ENCODE data around the gene AKT2. TPM values are rescaled to one million over a fixed set of nuclear protein-coding genes. Genes with fewer than 3 reads are reported as not detected.

AKT2 gene
- total and polyA plus RNA-seq, 5 donors, result 94.9 to 131 (median 124) TPM

- peak in 1 of 3 donors; percentile 14 for DNase-seq
- intact Hi-C loops (cut with DNase I), result no loop called here
- Histone ChIP-seq H3K27me3 (ENCODE audit: control insufficient read depth, insufficient read depth) (no peaks in the 10 kb centered on the region), H3K9me3 (ENCODE audit: control insufficient read depth, low read length) (no peaks in the 10 kb centered on the region), H3K27ac (ENCODE audit: low read length) (no peak overlapping the region), H3K4me1 (ENCODE audit: control insufficient read depth, insufficient read depth, low read length) (peaks cover 4% of the 10 kb centered on the region), H3K4me3 (ENCODE audit: low read length) (no peak overlapping the region)
- WGBS, result 87% methylated on average over 11 of the region's 11 CpGs
- no peak for ATAC-seq
Measured at GRCh38 chr19:40249781-40250180, 35.4 kb downstream of the AKT2 start.

GRCh38 chr19:40249201-40249600, 35.9 kb downstream of the AKT2 start:
- Histone ChIP-seq H3K9me3 (ENCODE audit: control insufficient read depth, low read length) (no peaks in the 10 kb centered on the region), H3K4me1 (ENCODE audit: control insufficient read depth, insufficient read depth, low read length) (peaks cover 4% of the 10 kb centered on the region), H3K27me3 (ENCODE audit: control insufficient read depth, insufficient read depth) (no peaks in the 10 kb centered on the region), H3K27ac (ENCODE audit: low read length) (no peak overlapping the region), H3K4me3 (ENCODE audit: low read length) (no peak overlapping the region)
- 80% methylated on average over 10 of the region's 10 CpGs for WGBS
- intact Hi-C loops (cut with DNase I), result no loop called here
- DNase-seq, result peak in 1 of 3 donors; percentile 22
- no peak for ATAC-seq

GRCh38 chr19:40247735-40248262, 37.3 kb downstream of the AKT2 start:
- H3K27ac ChIP-seq (ENCODE audit: low read length), result no peak overlapping the region
- peaks cover 4% of the 10 kb centered on the region for H3K4me1 ChIP-seq (ENCODE audit: control insufficient read depth, insufficient read depth, low read length)
- ATAC-seq (no peak), DNase-seq (peak in 1 of 3 donors; percentile 40)
- WGBS, result 79% methylated on average over 12 of the region's 12 CpGs
- H3K4me3 ChIP-seq (ENCODE audit: low read length), result no peak overlapping the region
- intact Hi-C loops (cut with DNase I), result no loop called here
- H3K9me3 ChIP-seq (ENCODE audit: control insufficient read depth, low read length), result no peaks in the 10 kb centered on the region
- no peaks in the 10 kb centered on the region for H3K27me3 ChIP-seq (ENCODE audit: control insufficient read depth, insufficient read depth)

GRCh38 chr19:40247178-40247577, 38.0 kb downstream of the AKT2 start:
- 86% methylated on average over 6 of the region's 6 CpGs for WGBS
- Histone ChIP-seq H3K4me3 (ENCODE audit: low read length) (no peak overlapping the region), H3K9me3 (ENCODE audit: control insufficient read depth, low read length) (no peaks in the 10 kb centered on the region), H3K4me1 (ENCODE audit: control insufficient read depth, insufficient read depth, low read length) (peaks cover 8% of the 10 kb centered on the region), H3K27ac (ENCODE audit: low read length) (no peak overlapping the region), H3K27me3 (ENCODE audit: control insufficient read depth, insufficient read depth) (no peaks in the 10 kb centered on the region)
- DNase-seq (peak in 1 of 3 donors; percentile 11), ATAC-seq (no peak)
- intact Hi-C loops (cut with DNase I), result no loop called here

- peaks cover 9% of the 10 kb centered on the region for H3K4me1 ChIP-seq (ENCODE audit: control insufficient read depth, insufficient read depth, low read length)
- ATAC-seq (no peak), DNase-seq (peak in 1 of 3 donors; percentile 35)
- no peaks in the 10 kb centered on the region for H3K27me3 ChIP-seq (ENCODE audit: control insufficient read depth, insufficient read depth)
- no peak overlapping the region for H3K4me3 ChIP-seq (ENCODE audit: low read length)
- no peaks in the 10 kb centered on the region for H3K9me3 ChIP-seq (ENCODE audit: control insufficient read depth, low read length)
- no peak overlapping the region for H3K27ac ChIP-seq (ENCODE audit: low read length)
- WGBS, result 92% methylated on average over 16 of the region's 16 CpGs
- intact Hi-C loops (cut with DNase I), result no loop called here
Measured at GRCh38 chr19:40246292-40247073, 38.7 kb downstream of the AKT2 start.

GRCh38 chr19:40245506-40246128, 39.5 kb downstream of the AKT2 start:
- 67% methylated on average over 9 of the region's 9 CpGs for WGBS
- Histone ChIP-seq H3K4me1 (ENCODE audit: control insufficient read depth, insufficient read depth, low read length) (peaks cover 9% of the 10 kb centered on the region), H3K27me3 (ENCODE audit: control insufficient read depth, insufficient read depth) (no peaks in the 10 kb centered on the region), H3K9me3 (ENCODE audit: control insufficient read depth, low read length) (no peaks in the 10 kb centered on the region), H3K27ac (ENCODE audit: low read length) (no peak overlapping the region), H3K4me3 (ENCODE audit: low read length) (no peak overlapping the region)
- ATAC-seq, result no peak
- peak in 1 of 3 donors; percentile 46 for DNase-seq
- intact Hi-C loops (cut with DNase I), result no loop called here

GRCh38 chr19:40244579-40245317, 40.4 kb downstream of the AKT2 start:
- 69% methylated on average over 12 of the region's 12 CpGs for WGBS
- Histone ChIP-seq H3K27ac (ENCODE audit: low read length) (no peak overlapping the region), H3K4me3 (ENCODE audit: low read length) (no peak overlapping the region), H3K4me1 (ENCODE audit: control insufficient read depth, insufficient read depth, low read length) (peaks cover 9% of the 10 kb centered on the region), H3K27me3 (ENCODE audit: control insufficient read depth, insufficient read depth) (no peaks in the 10 kb centered on the region), H3K9me3 (ENCODE audit: control insufficient read depth, low read length) (no peaks in the 10 kb centered on the region)
- DNase-seq (no peak), ATAC-seq (no peak)
- intact Hi-C loops (cut with DNase I), result no loop called here

- DNase-seq (peak in 1 of 3 donors; percentile 33), ATAC-seq (no peak)
- Histone ChIP-seq H3K9me3 (ENCODE audit: control insufficient read depth, low read length) (no peaks in the 10 kb centered on the region), H3K27me3 (ENCODE audit: control insufficient read depth, insufficient read depth) (no peaks in the 10 kb centered on the region), H3K4me1 (ENCODE audit: control insufficient read depth, insufficient read depth, low read length) (peaks cover 9% of the 10 kb centered on the region), H3K4me3 (ENCODE audit: low read length) (no peak overlapping the region), H3K27ac (ENCODE audit: low read length) (no peak overlapping the region)
- intact Hi-C loops (cut with DNase I), result no loop called here
- WGBS, result 95% methylated on average over 2 of the region's 2 CpGs
Measured at GRCh38 chr19:40243181-40243580, 42.0 kb downstream of the AKT2 start.

- DNase-seq, result peak in 1 of 3 donors; percentile 57
- ATAC-seq, result peak in 1 of 2 donors; percentile 2
- peaks cover 9% of the 10 kb centered on the region for H3K4me1 ChIP-seq (ENCODE audit: control insufficient read depth, insufficient read depth, low read length)
Measured at GRCh38 chr19:40242480-40242879, 42.7 kb downstream of the AKT2 start.

GRCh38 chr19:40241809-40242384, 43.2 kb downstream of the AKT2 start:
- no peaks in the 10 kb centered on the region for H3K9me3 ChIP-seq (ENCODE audit: control insufficient read depth, low read length)
- DNase-seq (peak; percentile 85 to 92 (median 90)), ATAC-seq (peak; percentile 90 to 93)
- no peaks in the 10 kb centered on the region for H3K27me3 ChIP-seq (ENCODE audit: control insufficient read depth, insufficient read depth)
- H3K27ac ChIP-seq (ENCODE audit: low read length), result peak overlapping the region; percentile 45
- no peak overlapping the region for H3K4me3 ChIP-seq (ENCODE audit: low read length)
- 22% methylated on average over 21 of the region's 21 CpGs for WGBS
- intact Hi-C loops (cut with DNase I), result no loop called here
- H3K4me1 ChIP-seq (ENCODE audit: control insufficient read depth, insufficient read depth, low read length), result peaks cover 9% of the 10 kb centered on the region

More at GRCh38 chr19:40242480-40242879, 42.7 kb downstream of the AKT2 start:
- Histone ChIP-seq H3K27ac (ENCODE audit: low read length) (peak overlapping the region; percentile 10), H3K27me3 (ENCODE audit: control insufficient read depth, insufficient read depth) (no peaks in the 10 kb centered on the region), H3K9me3 (ENCODE audit: control insufficient read depth, low read length) (no peaks in the 10 kb centered on the region), H3K4me3 (ENCODE audit: low read length) (no peak overlapping the region)
- 70% methylated on average over 12 of the region's 12 CpGs for WGBS
- intact Hi-C loops (cut with DNase I), result no loop called here
